SKM-1 (cell line): ENCODE measurements around the gene SEH1L.
"Not testable (repeated sequence)": the region's sequence is repeated elsewhere in the genome, so short reads cannot be mapped to it uniquely, and the experiment has no call there.

Source experiments
- DNase-seq: peaks from one replicate; lab custom pipeline; 2025; ENCODE audit not compliant: unreplicated experiment; lab: John Stamatoyannopoulos, UW

Gene SEH1L, protein sequence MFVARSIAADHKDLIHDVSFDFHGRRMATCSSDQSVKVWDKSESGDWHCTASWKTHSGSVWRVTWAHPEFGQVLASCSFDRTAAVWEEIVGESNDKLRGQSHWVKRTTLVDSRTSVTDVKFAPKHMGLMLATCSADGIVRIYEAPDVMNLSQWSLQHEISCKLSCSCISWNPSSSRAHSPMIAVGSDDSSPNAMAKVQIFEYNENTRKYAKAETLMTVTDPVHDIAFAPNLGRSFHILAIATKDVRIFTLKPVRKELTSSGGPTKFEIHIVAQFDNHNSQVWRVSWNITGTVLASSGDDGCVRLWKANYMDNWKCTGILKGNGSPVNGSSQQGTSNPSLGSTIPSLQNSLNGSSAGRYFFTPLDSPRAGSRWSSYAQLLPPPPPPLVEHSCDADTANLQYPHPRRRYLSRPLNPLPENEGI

DNA sequence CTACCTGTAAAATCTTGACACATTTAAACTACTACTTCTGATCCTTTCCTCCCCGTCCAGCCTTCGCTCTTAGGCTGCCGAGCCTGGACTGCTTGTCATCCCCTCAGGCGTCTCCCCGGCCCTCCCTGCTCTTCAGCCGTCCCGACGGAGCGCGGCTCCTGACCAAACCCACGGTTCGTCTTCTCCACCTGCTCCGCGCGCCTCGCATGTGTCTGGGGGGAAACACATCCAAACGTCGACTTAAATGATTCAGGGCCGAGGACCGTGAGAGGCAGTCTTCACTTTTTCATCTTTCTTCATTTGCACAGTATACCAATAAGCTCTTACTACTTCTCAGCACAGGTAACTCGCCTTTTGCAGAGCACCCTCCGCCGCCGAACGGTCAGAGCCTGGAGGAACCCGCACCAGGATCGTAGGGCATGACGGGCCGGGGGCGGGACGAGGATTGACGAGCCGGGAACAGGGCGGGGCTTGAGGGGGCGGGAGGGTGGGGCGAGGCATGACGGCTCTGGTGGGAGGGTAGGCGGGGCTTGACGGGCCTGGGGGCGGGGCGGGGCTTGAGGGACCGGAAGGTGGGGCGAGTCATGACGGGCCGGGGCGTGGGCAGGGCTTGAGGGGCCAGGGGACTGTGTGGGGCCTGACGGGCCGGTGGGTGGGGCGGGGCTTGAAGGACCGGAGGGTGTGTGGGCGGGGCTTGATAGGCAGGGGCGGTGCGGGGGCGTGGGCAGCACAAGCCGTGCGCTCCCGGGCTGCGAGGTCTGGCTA, at the start of gene SEH1L:
Gene SEH1L, plus strand, starts transcription at position 727 of the 765 bp plus-strand sequence. CDS start 111 bp downstream, outside the sequence.
- peak; percentile 90 for DNase-seq

DNA sequence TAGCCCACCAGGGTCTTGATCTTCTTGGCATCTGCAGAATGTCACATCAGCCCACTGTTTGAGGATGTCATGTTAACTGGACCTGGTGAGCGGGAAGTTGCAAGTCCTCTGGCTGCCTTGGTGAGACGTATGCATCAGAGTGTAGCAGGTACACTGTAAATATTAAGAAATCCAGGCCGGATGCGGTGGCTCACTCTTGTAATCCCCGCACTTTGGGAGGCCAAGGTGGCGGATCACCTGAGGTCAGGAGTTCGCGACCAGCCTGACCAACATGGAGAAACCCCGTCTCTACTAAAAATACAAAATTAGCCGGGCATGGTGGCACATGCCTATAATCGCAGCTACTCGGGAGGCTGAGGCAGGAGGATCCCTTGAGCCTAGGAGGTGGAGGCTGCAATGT, 46.6 kb upstream of the SEH1L start:
- DNase-seq, result not testable (repeated sequence)

DNA sequence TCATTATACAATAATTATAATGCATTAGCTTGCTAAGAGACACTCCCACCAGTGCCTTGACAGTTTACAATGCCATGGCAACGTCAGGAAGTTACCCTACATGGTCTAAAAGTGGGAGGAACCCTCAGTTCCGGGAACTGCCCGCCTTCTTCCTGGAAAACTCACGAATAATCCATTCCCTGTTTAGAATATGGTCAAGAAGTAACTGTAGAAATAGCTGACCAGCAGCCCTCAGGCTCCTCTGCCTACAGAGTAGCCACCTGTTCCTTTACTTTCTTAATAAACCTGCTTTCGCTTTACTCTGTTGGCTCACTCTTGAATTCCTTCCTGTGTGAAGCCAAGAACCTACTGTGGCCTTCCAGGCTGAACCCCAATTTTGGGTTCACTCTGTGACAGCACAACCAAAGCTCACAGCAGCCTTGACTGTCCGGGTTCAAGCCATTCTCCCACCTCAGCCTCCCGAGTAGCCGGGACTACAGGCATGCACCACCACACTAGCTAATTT, 43.7 kb upstream of the SEH1L start:
- DNase-seq, result no peak

DNA sequence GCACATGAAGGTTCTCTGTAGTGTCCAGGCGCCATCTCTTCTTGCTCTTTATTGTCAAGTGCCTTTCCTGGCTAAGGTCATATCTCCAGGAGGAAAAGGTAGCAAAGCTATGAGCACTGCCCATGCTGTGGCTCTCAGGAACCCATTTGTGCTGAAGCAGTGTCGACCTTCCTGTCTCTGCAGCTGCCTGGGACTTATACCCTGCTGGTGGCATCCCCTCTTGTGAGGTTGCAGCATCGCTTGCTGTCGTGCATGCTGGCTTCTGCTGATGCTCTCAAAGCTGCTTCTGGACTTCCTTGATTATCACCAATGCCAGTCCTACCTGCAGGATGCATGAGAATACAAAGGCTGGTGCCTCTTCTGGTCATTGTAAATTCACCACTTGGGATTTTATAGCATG, 41.7 kb upstream of the SEH1L start:
- DNase-seq, result no peak

DNA sequence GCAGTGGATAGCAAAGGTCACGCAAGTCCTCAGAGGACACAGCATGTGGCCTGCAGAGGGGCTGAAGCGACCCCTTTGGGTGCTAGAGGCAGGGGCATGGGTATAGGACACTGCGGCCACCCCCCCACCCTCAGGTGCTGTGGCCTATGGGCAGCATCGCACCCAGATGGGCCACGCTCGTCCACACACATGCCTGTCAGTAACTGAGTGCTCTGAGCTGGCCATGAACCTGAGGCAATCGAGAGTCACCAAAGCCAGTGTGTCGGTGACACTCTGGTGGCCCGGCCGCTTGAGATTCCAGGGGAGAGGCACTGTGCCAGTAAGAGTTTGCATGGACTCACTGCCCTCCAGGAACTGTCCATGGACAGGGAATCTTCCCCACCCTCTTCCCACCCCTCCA, 41.0 kb upstream of the SEH1L start:
- no peak for DNase-seq

DNA sequence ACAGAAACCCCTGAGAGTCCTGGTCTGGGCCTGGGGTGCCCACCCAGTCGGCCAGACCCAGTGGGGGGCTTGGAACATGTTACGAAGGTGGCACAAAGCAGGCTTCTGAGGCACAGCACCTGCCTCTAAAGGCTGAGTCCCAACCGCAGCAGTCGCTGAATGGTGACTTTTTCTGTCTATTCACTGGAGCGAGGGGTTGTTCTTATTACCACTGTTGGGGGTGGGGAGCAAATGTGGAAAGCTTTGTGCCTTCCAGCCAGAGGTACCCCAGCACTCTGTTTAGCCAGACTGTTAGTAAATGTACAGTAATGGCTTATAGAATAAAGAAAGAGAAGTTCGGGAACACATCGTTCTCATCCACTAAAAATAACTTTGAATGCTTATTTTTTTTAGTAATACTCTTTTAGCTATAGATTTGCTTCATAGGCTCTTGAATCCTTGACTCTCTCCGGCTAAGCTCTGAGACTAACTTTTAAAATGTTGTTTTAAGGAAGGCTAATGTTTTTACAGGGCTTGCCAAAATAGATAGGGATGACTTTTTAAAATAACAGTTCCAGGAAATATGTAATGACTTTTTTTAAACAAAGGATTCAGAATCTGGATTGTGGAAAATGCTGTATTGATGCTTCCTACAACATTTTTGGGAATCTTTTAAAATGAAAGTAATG, 40.4 kb upstream of the SEH1L start:
- DNase-seq, result no peak

DNA sequence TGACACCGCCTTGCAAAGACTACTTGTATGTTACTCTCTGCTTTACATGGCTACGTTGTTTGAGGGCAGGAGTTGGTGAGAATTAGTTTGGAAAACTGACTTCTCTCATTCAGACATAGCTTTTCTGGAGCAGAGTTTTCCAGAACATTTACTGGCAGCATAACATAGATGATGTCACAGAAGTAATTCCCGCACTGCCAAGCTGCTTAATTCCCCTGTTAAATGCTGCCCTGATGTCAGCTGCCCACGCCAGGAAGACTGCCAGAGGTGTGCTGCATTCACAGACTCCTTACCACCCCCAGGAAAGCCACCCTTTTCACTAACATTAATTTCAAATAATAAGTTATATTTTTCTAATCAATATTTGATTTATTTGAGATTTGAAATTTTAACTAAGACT, 39.1 kb upstream of the SEH1L start:
- no peak for DNase-seq

DNA sequence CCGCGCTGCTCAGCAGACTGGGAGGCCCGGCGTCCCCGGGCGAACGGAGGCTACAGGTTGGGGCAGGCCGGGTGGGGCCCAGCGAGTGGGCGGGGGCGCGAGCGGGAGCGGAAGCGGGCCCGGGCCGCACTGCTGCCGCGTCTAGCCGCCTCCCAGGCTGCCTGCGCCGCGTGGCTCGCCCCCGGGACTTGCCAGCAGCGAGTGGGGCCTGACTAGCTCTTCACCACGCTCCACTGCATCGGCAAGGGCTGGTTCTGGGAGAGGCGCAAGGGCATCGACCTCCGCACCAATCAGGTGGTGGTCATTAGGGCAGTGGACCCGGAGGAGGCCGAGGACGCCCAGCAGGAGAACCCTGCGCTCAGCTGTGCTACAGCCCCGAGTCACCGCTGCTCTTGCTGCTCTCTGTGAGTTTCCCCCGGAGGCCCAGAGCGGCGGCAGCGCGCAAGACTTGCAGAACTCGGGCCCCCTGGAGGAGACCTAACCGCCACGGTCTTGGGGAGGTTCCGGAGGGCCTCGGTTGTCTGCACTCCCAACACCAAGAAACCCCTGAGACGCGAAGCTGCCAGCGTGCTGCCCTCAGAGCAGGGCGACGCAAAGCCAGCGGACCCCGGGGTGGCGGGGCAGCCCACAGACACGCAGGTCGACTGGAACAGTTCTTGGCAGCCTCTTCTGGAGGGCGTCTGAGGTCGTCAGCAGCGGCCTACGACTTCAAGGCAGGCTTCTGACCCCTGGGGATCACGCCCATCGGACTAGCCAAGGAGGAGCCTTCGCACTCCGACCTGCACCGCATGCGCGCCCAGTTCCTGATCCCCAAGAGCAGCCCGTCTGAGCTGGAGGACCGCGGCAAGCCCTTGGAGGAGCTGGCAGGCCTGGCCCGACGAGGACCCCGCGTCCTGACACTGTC, 36.5 kb upstream of the SEH1L start:
- DNase-seq, result no peak

DNA sequence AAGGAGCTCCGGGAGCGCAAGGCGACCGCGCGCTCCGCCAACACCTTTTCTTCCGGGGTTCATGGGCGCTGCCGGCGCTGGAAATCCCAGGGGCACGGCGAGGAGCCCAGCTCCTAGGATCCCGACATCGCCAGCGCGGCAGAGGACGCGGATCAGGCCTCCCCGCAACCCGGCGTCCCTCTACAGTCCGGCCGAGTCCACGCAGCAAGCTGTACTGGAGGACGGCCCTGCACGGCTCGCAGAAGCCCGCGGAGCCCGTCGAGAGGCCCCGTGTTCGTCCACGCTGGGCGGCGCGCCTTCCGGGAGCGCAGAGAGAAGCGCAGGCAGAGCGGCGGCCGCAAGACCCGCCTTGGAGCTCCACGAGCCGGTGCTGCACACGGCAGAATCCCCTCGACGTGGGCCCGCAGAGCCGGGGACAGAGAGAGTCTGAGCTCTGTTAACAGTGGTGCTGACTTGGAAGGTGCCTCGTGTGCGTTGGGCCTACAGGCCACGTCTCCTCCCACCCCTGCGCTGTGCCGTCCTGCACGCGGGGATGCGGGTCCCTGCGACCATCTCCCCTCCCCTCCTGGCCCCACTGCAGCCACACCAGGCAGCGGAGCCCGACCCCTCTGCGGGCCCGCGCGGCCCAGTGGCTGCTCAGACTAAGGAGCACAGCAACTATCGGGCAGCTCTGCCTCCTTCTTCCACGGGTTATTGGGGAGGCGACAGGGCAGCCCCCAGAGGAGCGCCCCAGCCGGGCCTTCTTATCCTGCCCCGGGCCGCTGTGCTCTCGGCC, 35.7 kb upstream of the SEH1L start:
- no peak for DNase-seq

DNA sequence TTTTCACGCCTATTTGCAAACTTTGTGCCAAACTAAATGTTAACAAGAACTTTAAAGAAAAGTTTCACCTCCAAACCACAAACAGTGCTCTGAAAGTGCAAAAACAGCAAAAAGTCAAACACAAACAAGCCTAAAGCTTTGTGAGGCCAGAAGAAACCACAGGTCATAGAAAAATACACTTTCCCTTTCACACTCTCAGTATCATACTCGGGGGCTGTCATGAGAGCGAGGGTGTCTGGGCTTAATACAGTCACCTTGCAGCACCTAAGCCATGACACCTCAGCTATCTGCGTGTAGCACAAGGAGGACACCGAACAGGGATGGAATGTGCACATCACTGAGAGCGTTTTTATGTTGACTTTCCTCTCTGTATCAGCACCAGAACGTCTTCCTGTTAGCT, 26.6 kb upstream of the SEH1L start:
- DNase-seq, result no peak

DNA sequence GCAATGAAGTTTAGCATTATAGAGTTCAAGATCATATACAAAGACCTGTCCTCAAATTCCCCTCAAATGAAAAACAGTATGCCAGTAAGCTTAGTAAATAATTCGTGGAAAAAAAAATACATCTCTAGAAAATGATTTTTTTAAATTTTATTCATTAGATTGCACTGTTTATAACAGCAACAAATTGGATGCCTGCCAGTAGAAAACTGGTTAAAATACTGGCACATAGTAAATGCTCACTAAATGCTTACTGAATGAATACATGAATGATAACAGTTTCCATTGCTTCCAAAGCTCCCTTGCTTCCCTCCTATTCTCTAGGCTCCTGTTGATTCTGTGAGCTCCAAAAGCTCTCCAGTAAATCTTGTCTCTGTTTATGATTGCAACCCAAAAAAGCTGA, 25.5 kb upstream of the SEH1L start:
- DNase-seq, result no peak

DNA sequence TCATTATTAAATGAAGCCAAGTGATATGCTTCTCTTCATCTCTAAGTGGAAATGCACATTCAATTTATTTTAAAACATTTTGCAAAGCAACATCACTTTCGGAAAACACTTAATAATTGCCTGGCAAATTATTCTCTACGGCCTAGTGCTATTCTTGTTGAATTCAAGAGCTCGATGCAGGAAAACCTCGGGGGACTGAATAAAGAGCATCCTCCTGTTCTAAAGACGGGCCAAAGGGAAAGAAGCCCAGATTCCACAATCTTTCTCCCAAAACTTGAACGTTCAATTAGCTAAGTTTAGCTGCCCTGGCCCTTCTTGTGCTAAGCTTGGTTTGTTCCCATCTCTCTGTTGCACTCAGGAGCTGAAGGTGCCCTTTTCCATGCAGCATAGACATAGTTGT, 23.2 kb upstream of the SEH1L start:
- DNase-seq, result no peak

DNA sequence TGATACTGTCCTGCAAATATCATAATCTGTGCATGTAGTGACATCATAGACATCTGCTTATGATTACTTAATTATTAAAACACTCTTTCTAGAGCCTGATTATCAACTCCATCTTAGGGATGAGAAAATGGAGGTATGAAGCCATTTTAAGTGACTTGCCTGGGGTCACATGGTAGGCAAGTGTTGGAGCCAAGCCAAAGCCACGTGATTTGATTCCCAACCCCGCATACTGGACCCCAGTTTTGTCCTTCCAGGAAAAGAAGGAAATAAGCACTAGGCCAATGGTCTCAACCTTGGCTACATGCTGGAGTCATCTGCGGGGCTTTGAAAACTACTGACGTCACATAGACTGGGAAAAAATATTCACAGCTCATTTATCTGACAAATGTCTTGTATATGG, 19.6 kb upstream of the SEH1L start:
- no peak for DNase-seq

DNA sequence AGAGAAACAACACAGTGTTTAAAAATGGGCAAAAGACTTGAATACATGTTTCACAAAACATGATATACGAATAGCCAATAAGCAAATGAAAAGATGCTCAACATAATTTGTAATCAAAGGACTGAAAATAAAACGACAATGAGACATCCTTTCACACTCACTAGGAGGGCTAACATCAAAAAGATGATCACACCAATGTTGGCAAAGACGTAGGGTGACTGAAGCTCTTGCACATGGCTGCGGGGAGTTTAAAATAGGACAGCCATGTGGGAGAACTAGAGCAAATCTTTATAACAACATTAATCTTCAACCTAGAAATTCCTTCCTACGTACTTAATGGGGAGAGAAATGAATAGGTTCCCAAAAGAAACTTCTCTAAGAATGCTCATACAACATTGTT, 19.2 kb upstream of the SEH1L start:
- no peak for DNase-seq

DNA sequence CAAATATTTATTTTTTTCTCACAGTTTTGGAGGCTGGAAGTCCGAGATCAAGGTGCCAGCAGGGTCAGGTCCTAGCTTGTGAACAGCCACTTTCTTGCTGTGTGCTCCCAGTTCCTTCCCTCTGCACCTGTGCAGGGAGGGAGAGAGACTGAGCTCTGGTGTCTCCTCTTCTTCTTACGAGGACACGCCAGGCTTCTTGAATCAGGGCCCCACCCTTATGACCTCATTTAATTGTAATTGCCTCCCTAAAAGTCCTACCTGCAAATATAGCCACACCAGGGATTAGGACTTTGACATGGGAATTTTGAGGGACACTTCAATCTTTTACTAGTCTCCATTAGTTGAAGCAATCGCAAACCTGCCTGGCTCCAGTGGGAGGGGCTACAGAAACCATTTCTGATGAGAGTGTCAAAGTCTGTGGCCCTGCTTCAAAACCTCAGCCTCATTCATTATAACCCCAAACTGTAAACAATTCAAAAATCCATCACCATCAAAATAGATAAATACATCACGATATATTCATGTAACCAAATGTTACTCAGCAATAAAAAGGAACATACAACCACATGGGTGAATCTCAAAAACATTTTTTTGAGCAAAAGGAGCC, 18.2 kb upstream of the SEH1L start:
- DNase-seq, result no peak

DNA sequence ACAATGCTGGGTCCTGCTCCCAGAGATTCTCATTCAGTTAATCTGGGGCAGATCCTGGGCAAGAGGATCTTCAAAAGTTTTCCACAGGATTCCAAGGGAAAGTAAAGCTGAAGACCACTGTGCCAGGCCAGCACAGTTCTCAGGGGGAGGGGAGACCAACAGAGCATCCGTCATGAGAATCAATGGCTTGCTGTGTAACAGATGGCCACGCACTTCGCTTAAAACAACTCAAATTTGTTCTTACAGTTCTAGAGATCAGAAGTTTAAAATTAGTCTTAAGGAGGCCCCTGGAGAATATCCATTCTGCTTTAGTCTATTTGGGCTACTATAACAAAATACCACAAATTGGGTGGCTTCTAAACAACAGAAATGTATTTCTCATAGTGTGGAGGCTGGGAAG, 17.4 kb upstream of the SEH1L start:
- no peak for DNase-seq

DNA sequence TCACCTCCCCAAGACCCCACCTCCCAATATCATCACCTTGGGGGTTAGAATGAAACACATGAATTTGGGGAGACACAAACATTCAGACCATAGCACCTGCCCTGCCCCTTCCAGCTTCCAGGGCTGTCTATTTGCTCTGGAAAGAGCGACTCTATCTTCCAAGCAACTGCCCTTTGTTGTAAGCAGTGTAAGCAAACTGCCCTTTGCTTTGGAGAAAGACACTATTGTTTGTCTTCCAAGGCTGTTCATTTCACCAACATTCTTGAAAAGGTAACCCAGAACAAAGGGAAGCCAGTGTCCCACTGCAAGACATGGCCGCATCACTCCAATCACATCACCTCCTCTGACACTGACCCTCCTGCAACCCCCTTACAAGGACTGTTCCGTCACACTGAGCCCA, 16.9 kb upstream of the SEH1L start:
- no peak for DNase-seq

DNA sequence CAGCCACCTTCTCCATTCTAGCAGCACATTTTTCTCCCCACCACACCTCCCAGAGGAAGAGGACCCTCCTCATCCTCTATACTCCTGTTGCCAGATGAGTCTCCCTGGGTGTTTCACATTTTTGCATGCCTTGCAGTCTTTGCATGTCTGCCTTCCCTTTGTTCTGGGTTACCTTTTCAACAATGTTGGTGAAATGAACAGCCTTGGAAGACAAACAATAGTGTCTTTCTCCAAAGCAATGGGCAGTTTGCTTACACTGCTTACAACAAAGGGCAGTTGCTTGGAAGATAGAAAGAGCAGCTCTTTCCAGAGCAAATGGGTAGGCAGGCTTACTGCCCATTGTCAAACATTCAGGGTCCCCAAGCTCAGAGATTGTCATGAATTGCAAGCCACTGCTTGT, 14.5 kb upstream of the SEH1L start:
- no peak for DNase-seq

DNA sequence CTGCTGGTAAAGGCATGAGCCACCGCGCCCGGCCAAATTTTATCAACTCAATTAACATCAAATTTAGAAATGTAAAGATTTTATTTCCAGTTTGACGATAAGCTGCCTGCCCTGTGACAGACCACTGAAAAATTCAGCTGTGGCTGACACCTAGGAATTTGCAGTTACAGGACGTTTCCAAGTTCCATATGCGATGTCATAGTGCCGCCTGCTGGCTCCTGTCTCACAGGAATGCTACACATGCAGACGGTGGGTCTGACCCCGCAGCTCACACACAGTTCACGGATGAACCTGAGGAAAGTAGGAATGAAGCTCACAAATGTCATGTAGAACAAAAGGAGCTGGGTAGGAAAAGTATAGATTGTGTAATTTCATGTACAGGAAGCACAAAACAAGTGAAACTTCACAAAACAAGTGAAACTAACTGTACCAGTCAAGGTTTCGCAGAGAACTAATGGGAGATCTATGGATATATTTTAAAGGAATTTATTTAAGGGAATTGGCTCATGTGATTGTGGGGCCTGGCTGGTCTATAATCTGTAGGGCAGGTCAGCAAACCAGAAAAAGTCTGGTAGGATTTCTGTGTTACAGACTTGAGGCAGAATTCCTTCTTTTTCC, 13.2 kb upstream of the SEH1L start:
- DNase-seq, result peak; percentile 47
